MG63 (cell line): Measurements from ENCODE around the gene LRP2. TPM values are rescaled to one million over a fixed set of nuclear protein-coding genes. Genes with fewer than 3 reads are reported as not detected.

Experiments used
- DNase-seq: peaks from one replicate; pipeline ENCODE4 v3.0.0-alpha.2; 2020
- H3K27me3 ChIP-seq: fragments of 250-450 bp; sonication (Bioruptor Pico); 2 replicates; pipeline ENCODE4 v1.5.1; 2020; ENCODE audit warnings: mild to moderate bottlenecking, moderate library complexity
- H3K36me3 ChIP-seq: fragments of 250-450 bp; sonication (Bioruptor Pico); 2 replicates; pipeline ENCODE4 v1.5.1; 2020; ENCODE audit warnings: mild to moderate bottlenecking, moderate library complexity
- H3K4me3 ChIP-seq: fragments of 250-450 bp; sonication (Bioruptor Pico); 2 replicates; pipeline ENCODE4 v1.5.1; 2020; ENCODE audit warnings: mild to moderate bottlenecking, moderate library complexity
- H3K9me3 ChIP-seq: fragments of 250-450 bp; sonication (Bioruptor Pico); 2 replicates; pipeline ENCODE4 v1.5.1; 2020; ENCODE audit warnings: mild to moderate bottlenecking, moderate library complexity
- total RNA-seq: library from RNA; depleted of rRNA; stranded (reverse); fragments of >200 nt; shearing (Covaris generic); gene quantifications from 2 replicates; pipeline ENCODE4 v1.2.3, GENCODE V29; 2014; ENCODE audit warnings: low replicate concordance

The LRP2 gene
- total RNA-seq, 1 experiment from 2014 or later, result not detected

- no peak overlapping the region for H3K4me3 ChIP-seq
Measured at GRCh38 chr2:169178804-169179390, 183.4 kb downstream of the LRP2 start.

GRCh38 chr2:169178364-169178763, 184.0 kb downstream of the LRP2 start:
- Histone ChIP-seq H3K4me3 (no peak overlapping the region), H3K27me3 (peaks cover 3% of the 10 kb centered on the region; the same call in 1 of the 2 replicates), H3K36me3 (no peaks in the 10 kb centered on the region), H3K9me3 (no peaks in the 10 kb centered on the region)
- no peak for DNase-seq

More at GRCh38 chr2:169178804-169179390, 183.4 kb downstream of the LRP2 start:
- Histone ChIP-seq H3K9me3 (no peaks in the 10 kb centered on the region), H3K36me3 (no peaks in the 10 kb centered on the region), H3K27me3 (peaks cover 3% of the 10 kb centered on the region; the same call in 1 of the 2 replicates)
- no peak for DNase-seq

GRCh38 chr2:169175112-169175511, 187.2 kb downstream of the LRP2 start:
- H3K4me3 ChIP-seq, result no peak overlapping the region
- no peaks in the 10 kb centered on the region for H3K36me3 ChIP-seq
- no peaks in the 10 kb centered on the region for H3K9me3 ChIP-seq
- peaks cover 3% of the 10 kb centered on the region; the same call in 1 of the 2 replicates for H3K27me3 ChIP-seq
- no peak for DNase-seq

- H3K36me3 ChIP-seq, result no peaks in the 10 kb centered on the region
- no peaks in the 10 kb centered on the region for H3K9me3 ChIP-seq
- H3K4me3 ChIP-seq, result no peak overlapping the region
- peaks cover 3% of the 10 kb centered on the region; the same call in 1 of the 2 replicates for H3K27me3 ChIP-seq
- DNase-seq, result no peak
Measured at GRCh38 chr2:169173876-169174275, 188.5 kb downstream of the LRP2 start.

- no peak overlapping the region for H3K4me3 ChIP-seq
- no peaks in the 10 kb centered on the region for H3K9me3 ChIP-seq
- no peaks in the 10 kb centered on the region for H3K36me3 ChIP-seq
- no peak for DNase-seq
- peaks cover 3% of the 10 kb centered on the region; the same call in 1 of the 2 replicates for H3K27me3 ChIP-seq
Measured at GRCh38 chr2:169172914-169173313, 189.4 kb downstream of the LRP2 start.

- H3K27me3 ChIP-seq, result peaks cover 3% of the 10 kb centered on the region; the same call in 1 of the 2 replicates
- no peak overlapping the region for H3K4me3 ChIP-seq
- DNase-seq, result no peak
- no peaks in the 10 kb centered on the region for H3K36me3 ChIP-seq
- H3K9me3 ChIP-seq, result no peaks in the 10 kb centered on the region
Measured at GRCh38 chr2:169172151-169172735, 190.1 kb downstream of the LRP2 start.

GRCh38 chr2:169165791-169166190, 196.5 kb downstream of the LRP2 start:
- DNase-seq, result no peak
- no peaks in the 10 kb centered on the region for H3K36me3 ChIP-seq
- no peaks in the 10 kb centered on the region for H3K9me3 ChIP-seq
- H3K27me3 ChIP-seq, result 0 out of 2 replicates have a peak, but pooled peaks cover 3% of the 10 kb centered on the region
- no peak overlapping the region for H3K4me3 ChIP-seq

- H3K4me3 ChIP-seq, result no peak overlapping the region
- no peak for DNase-seq
- H3K27me3 ChIP-seq, result 0 out of 2 replicates have a peak, but pooled peaks cover 3% of the 10 kb centered on the region
- no peaks in the 10 kb centered on the region for H3K36me3 ChIP-seq
- H3K9me3 ChIP-seq, result no peaks in the 10 kb centered on the region
Measured at GRCh38 chr2:169164311-169164710, 198.0 kb downstream of the LRP2 start.

- Histone ChIP-seq H3K9me3 (no peaks in the 10 kb centered on the region), H3K27me3 (peaks cover 7% of the 10 kb centered on the region; the same call in 1 of the 2 replicates), H3K4me3 (no peak overlapping the region), H3K36me3 (no peaks in the 10 kb centered on the region)
- DNase-seq, result no peak
Measured at GRCh38 chr2:169162613-169163012, 199.7 kb downstream of the LRP2 start.

- no peak for DNase-seq
- H3K36me3 ChIP-seq, result no peaks in the 10 kb centered on the region
- H3K4me3 ChIP-seq, result no peak overlapping the region
- no peaks in the 10 kb centered on the region for H3K9me3 ChIP-seq
- peaks cover 4% of the 10 kb centered on the region; the same call in 1 of the 2 replicates for H3K27me3 ChIP-seq
Measured at GRCh38 chr2:169160926-169161481, 201.3 kb downstream of the LRP2 start.

GRCh38 chr2:169159686-169160085, 202.6 kb downstream of the LRP2 start:
- DNase-seq, result no peak
- H3K4me3 ChIP-seq, result no peak overlapping the region
- no peaks in the 10 kb centered on the region for H3K36me3 ChIP-seq
- H3K9me3 ChIP-seq, result no peaks in the 10 kb centered on the region
- H3K27me3 ChIP-seq, result peaks cover 4% of the 10 kb centered on the region; the same call in 1 of the 2 replicates

- Histone ChIP-seq H3K27me3 (peaks cover 4% of the 10 kb centered on the region; the same call in 1 of the 2 replicates), H3K36me3 (no peaks in the 10 kb centered on the region), H3K4me3 (no peak overlapping the region), H3K9me3 (no peaks in the 10 kb centered on the region)
- DNase-seq, result no peak
Measured at GRCh38 chr2:169158874-169159273, 203.5 kb downstream of the LRP2 start.

- Histone ChIP-seq H3K36me3 (no peaks in the 10 kb centered on the region), H3K9me3 (no peaks in the 10 kb centered on the region), H3K27me3 (no peaks in the 10 kb centered on the region; the same call in none of the 2 replicates), H3K4me3 (no peak overlapping the region)
- DNase-seq, result no peak
Measured at GRCh38 chr2:169146220-169146619, 216.1 kb downstream of the LRP2 start.

- Histone ChIP-seq H3K27me3 (no peaks in the 10 kb centered on the region; the same call in 1 of the 2 replicates), H3K36me3 (no peaks in the 10 kb centered on the region), H3K4me3 (no peak overlapping the region), H3K9me3 (no peaks in the 10 kb centered on the region)
- DNase-seq, result no peak
Measured at GRCh38 chr2:169143998-169144397, 218.3 kb downstream of the LRP2 start.

GRCh38 chr2:169141713-169142352, 220.5 kb downstream of the LRP2 start:
- H3K27me3 ChIP-seq, result no peaks in the 10 kb centered on the region
- no peak overlapping the region for H3K4me3 ChIP-seq
- peak; percentile 45 for DNase-seq
- no peaks in the 10 kb centered on the region for H3K36me3 ChIP-seq
- no peaks in the 10 kb centered on the region for H3K9me3 ChIP-seq

GRCh38 chr2:169139993-169140767, 222.2 kb downstream of the LRP2 start:
- no peak for DNase-seq
- no peaks in the 10 kb centered on the region for H3K36me3 ChIP-seq
- no peak overlapping the region for H3K4me3 ChIP-seq
- H3K9me3 ChIP-seq, result no peaks in the 10 kb centered on the region
- H3K27me3 ChIP-seq, result no peaks in the 10 kb centered on the region
